SH-SY5Y (cell line): ENCODE results near the gene TMEM126A.

Experiments
- GATA2 ChIP-seq: IDR thresholded peaks from 2 replicates; pipeline ENCODE4 v1.6.1; 2011; ENCODE audit warnings: mild to moderate bottlenecking, low read depth, low read length
- GATA3 ChIP-seq: IDR thresholded peaks from 2 replicates; pipeline ENCODE4 v1.6.1; 2011; ENCODE audit warnings: low read depth, mild to moderate bottlenecking, low read length, moderate library complexity

Gene TMEM126A

GRCh38 chr11:85673393-85673792, 25.6 kb downstream of the TMEM126A start:
- TF ChIP-seq GATA2 (no peak), GATA3 (no peak)

DNA sequence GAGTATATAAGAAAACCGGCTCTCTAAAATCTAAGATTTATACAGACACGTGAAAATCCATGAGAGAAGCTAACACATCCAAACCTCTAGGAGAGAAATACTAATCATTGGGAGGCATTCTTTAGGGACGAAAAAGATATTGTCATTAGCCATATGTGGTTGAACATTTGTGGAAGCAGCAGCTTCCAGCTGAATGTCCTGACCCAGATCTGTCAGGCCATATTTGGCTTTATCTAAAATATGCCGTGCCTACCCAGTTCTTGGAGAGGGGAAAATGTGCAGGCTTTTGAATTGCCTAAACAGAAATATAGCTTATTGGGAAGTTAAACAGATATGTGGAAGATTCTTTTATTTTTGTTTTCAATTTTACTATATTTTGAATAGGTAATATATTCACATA, 31.8 kb downstream of the TMEM126A start:
- TF ChIP-seq GATA2 (no peak), GATA3 (no peak)

GRCh38 chr11:85680897-85681296, 33.1 kb downstream of the TMEM126A start:
- TF ChIP-seq GATA2, result no peak
- TF ChIP-seq GATA3, result no peak

- TF ChIP-seq GATA2, result no peak
- no peak for TF ChIP-seq GATA3
Observed at GRCh38 chr11:85682330-85683305, 34.9 kb downstream of the TMEM126A start.

DNA sequence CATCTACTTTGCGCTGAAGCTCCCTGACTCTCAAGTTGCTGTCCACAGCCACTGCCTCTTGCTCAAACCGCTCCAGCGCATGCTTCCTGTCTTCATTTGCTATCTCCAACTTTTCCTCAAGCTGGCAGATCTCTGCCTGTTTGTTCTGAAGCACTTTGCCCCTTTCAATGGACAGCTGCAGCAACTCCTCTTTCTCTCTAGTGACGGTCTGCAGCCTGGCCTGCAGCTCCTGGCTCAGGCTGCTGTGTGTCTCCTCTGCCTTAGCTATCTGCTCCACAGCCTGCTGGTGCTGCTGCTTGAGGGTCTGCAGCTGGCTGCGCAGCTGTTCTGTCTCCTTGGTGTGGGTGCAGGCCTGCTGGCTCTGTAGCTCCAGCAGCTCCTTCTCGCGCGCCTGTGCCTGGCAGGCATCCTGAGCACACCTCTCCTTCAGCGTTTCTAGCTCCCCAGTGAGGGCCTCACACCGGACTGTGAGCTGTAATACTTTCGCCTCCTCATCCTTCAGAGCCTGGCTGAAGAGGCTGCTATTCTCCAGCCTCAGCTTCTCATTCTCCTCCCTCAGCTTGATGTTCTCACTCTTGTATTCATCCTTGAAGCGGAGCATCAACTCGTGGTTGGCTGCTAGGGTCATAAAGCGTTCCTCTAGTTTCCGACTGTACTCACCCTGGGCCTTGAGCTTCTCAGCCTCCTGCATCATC, 37.5 kb downstream of the TMEM126A start:
- TF ChIP-seq GATA2, result no peak
- no peak for TF ChIP-seq GATA3

DNA sequence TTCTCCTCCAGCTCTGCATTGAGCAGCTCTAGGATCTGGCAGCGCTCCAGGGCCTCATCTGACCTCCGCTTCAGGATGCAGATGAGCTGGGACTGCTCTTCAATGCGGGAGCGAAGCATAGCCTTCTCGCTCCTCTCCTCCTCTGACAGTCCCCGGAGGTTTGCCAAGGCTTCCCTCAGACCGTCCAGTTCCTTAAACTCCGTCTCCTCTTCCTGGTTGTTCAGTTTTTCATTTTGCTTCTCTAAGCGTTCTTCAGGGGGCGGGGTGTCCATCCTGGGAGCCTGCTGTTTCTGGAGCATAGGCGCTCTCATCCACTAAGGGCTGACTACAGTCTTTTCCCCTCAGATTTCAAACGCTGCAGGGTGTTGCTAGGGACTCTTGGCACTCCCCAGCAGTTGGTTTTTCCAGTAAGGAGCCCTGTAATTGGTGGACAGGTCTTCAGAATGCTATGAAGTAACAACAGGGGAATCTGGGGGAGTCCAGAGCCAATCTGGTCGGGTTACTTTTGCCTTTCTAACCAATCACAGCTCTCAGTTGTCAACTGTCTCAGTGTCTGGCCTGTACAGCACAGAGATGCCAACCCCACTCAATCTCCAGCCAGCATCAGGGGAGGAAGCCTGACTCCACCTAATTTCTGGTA, 38.2 kb downstream of the TMEM126A start, which contains the start of gene CCDC89:
Gene CCDC89 (minus strand): TSS at position 376 of the 640 bp plus-strand sequence. CDS start 65 bp downstream, at position 311.
- no peak for TF ChIP-seq GATA2
- no peak for TF ChIP-seq GATA3

DNA sequence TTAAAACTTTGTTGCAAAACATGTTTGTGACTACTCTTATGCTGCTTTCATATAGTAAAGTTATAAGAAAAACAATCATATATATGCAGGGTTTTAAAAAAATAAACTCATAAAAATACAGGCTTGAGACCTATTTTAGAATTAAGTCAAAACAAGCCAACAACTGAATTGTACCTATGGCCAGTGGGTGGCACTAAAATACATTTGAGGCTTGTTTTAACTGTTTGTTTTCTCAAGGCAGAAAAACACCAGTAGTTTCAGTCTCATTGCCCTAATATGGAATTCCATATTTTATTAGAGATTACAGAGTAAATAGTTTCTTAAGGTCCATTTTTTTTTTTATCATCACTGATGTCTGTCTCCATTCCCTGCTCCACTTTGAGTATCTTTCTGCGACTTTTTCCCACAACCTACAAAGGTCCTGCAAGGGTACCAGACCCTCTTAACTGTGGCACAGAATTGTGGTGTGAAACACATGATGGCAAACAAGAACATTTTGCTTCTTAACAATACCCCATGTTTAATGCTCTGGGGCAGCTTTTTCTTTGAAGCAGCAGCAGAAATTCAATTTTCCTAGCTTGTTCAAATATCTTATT, 46.7 kb downstream of the TMEM126A start:
- no peak for TF ChIP-seq GATA3

DNA sequence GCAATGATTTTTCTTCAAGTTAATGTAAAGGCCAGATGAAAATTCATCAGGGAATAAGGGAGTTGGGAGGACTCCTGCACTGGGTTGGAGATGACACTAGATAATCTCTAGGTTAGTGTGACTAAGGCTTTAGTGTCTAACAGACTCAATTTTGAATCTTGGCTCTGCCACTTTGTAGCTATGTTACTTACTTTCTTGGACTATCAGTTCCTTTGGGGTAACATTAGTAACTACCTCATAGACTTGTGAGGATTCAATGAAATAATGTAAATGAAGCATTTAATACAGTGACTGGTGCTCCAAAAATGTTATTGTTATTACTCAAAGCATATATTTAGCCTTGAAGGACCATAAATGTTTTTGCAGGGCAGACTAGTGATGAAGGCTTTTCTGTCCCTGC, 47.8 kb downstream of the TMEM126A start:
- no peak for TF ChIP-seq GATA2
- TF ChIP-seq GATA3, result no peak

GRCh38 chr11:85697747-85698146, 50.0 kb downstream of the TMEM126A start:
- TF ChIP-seq GATA2 (no peak), GATA3 (no peak)

DNA sequence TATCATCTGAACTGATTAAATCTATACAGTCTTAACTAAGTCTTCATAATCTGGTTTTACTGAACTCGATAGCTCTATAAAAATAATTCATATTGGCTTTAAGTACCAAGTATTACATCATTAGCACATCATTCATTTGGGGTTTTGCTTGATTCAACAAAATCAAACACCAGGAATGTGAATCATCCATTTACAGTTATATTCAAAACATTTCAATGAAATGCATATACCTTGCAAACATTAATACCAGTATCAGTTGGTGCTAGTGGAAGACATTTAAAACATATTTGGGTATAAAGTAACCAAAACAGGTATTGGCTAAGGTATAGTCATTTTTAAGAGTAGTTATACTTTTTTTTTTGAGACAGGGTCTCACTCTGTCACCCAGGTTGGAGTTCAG, 50.4 kb downstream of the TMEM126A start:
- TF ChIP-seq GATA2 (no peak), GATA3 (no peak)

DNA sequence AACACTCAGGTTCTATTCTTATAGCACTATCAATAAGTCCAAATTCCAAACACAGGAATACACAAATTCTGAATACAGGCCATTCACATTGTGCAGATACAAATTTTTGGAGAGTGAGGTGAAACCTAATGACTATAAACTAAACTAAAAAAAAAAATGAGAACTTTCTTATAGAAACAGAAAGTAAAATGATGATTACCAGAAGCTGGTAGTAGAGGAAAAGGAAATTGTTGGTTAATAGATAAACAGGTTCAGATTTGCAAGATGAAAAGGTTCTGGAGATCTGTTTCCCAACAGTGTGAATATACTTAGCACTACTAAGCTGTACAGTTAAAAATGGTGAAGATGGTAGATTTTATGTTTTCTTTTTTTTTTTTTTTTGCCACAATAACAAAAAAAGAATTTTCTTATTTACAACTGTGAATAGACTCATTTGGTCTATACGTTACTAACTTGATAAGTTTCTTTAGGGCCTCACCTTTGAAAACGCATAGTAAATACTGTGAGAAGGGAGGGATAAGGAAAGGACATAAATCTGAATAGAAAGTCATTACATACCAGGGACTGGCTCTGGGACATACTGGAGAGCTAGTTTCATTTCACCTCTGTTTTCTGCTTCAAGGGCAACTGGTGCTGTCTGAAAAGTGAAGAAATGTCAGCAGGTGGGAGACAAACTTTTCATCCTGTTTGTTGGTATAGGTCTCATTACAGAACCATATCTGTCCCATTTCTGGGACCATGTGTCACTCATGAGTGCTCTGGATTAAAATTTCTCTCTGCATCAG, 52.4 kb downstream of the TMEM126A start:
- TF ChIP-seq GATA3 (no peak), GATA2 (no peak)

- no peak for TF ChIP-seq GATA3
- no peak for TF ChIP-seq GATA2
Observed at GRCh38 chr11:85704967-85705366, 57.2 kb downstream of the TMEM126A start.

- TF ChIP-seq GATA3 (no peak), GATA2 (no peak)
Observed at GRCh38 chr11:85705800-85706199, 58.0 kb downstream of the TMEM126A start.
